ENCODE measurements around the gene BTG2. TPM values are rescaled to one million over a fixed set of nuclear protein-coding genes. Genes with fewer than 3 reads are reported as not detected.
A peak's percentile ranks its signal among the peaks of the same experiment; 100 is the strongest.

Gene BTG2
- total RNA-seq, 1 donor from 2014 or later = 2.8 TPM

DNA sequence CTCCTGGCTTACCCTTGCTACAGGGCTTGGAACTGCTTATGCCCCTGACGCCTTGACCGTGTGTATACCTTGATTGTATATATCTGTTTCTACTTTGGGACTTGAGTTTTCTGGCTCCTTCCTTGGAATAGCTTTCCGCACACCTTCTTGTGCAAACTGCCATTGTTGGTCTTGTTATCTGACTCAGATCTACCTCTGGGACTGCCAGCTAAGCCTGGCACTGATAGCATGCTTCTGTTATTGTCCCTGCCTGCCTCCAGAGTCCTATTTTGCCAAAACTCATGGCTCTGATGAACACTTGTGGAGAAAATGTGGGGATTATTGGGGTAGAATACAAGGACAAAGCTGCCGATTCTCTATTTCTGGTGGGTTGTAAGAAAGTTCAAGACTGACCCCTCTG lies 30.2 kb downstream of the BTG2 start:
- DNase-seq (ENCODE audit: low spot score) (no peak), ATAC-seq (no peak)

GRCh38 chr1:203336097-203336496 lies 30.8 kb downstream of the BTG2 start:
- no peak for DNase-seq (ENCODE audit: low spot score)
- ATAC-seq = peak; percentile 64

GRCh38 chr1:203338335-203339036 lies 33.2 kb downstream of the BTG2 start:
- peak; percentile 53 for ATAC-seq
- DNase-seq (ENCODE audit: low spot score) = no peak

DNA sequence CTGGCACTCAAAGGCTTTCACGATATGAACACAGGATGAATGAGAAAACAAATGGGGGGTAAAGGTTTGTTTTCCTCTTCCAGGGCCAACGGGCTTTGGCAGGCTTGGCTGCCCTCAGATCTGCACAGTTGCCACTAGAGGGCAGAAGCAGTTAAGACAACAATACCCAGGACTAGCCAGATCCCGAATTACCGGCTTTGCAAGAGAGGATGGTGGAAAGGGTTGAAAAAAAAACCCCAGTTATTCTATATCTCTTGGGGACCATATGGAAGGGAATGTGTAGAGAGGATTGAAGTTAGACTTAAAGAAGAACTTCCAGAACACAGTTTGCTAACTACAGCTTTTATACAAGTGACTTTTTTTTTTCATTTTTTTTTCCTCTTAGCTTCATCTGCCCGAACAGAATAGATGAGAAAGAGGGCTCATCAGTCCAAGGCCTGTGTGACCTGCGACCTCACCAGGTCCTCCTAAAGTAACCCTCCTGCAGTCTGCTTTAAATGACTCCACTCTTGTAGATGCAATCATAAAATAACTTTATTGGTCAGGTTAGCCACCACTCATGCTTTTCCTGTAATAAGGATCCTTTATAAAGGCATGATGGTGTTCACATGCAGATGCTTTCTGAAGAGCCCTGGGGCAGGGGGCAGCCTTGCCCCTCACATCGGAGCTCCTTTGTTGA lies 34.9 kb downstream of the BTG2 start:
- ATAC-seq = peak; percentile 91
- DNase-seq (ENCODE audit: low spot score) = peak; percentile 82

- peak; percentile 82 for ATAC-seq
- no peak for DNase-seq (ENCODE audit: low spot score)
These were observed 37.0 kb downstream of the BTG2 start for GRCh38 chr1:203342192-203342940.

- ATAC-seq (no peak), DNase-seq (ENCODE audit: low spot score) (no peak)
These were observed 38.8 kb downstream of the BTG2 start for GRCh38 chr1:203343956-203344754.

- ATAC-seq (no peak), DNase-seq (ENCODE audit: low spot score) (no peak)
These were observed 40.9 kb downstream of the BTG2 start for GRCh38 chr1:203346060-203346768.

DNA sequence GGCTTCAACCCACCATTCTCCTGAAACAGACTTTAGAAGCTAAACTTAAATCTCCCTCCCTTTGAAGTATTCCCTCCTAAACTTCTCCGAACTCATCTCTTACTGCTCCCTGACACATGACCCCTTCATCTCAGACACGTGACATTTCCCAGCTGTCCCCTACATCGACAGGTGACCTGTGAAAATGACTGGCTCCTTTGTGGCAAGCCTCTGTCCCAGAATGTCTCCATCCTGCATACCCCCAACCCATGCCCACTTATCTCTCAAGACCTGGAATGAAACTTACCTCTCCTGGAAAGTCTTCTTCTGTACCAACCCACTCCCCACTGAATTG lies 41.4 kb downstream of the BTG2 start:
- ATAC-seq (no peak), DNase-seq (ENCODE audit: low spot score) (no peak)

GRCh38 chr1:203349166-203349565 lies 43.8 kb downstream of the BTG2 start:
- DNase-seq (ENCODE audit: low spot score) = no peak
- ATAC-seq = no peak

GRCh38 chr1:203349773-203350524 lies 44.6 kb downstream of the BTG2 start:
- no peak for ATAC-seq
- DNase-seq (ENCODE audit: low spot score) = no peak

DNA sequence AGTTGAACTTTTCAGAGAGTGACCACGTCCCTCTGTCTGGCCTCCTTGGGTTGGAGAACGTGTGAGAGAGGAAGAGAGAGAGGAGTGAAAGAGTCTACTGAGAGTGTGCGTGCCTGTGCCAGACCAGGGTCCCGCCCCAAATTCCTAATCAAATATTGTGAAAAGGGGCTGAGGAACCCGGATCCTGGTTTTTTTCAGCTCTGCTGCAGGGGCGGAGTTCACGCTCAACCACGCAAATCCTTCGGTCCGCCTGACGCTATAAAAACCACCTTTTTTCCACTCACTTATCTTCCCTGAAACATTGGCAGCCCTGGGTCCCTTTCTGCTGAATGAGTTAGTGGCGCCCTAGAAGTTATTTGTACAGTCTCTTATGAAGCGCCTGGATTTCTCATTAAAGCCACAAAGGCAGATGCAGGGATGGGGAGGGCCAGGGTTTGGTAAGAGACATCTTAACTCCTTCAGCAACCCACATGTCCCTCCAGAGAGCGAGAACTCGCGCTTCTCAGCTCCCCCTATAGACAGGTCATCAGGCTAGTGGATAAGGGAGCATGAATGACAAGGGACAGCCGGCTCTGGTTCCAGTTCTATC lies 45.8 kb downstream of the BTG2 start, which contains the start of gene FMOD:
FMOD (minus strand) TSS at position 86 of the 589 bp plus-strand sequence. CDS start 2,852 bp downstream, outside the sequence.
- DNase-seq (ENCODE audit: low spot score) (no peak), ATAC-seq (peak; percentile 70)

- ATAC-seq (no peak), DNase-seq (ENCODE audit: low spot score) (no peak)
These were observed 48.2 kb downstream of the BTG2 start for GRCh38 chr1:203353486-203353885.

GRCh38 chr1:203354246-203354645 lies 48.9 kb downstream of the BTG2 start:
- no peak for DNase-seq (ENCODE audit: low spot score)
- no peak for ATAC-seq

DNA sequence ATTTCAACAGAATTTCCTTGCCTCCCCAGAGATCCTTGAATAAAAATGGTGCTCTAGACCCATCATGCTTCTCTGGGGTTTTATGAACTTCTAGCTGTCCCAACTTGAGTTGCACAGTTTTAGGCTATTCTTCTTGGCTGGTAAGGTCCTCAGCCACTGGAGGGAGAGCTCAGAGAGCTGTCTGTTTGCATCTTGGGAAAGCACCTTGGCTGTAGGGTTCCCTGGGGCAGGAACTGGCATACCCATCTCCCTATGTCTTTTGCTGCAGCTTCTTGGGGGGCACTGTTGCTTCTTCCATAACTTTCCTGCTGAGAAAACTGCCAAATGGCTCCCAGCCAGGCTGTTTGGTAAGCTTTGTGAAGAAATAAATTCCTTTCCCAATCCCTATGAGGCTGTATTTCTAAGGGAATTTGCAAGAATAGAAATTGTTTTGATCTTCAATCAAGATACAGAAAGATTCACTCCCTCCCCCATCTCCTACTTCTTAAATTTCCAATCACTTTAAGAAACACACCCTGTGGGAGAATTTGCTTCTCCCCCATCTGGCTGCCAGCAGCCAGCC lies 53.8 kb downstream of the BTG2 start:
- no peak for ATAC-seq

More for the DNA sequence above, 53.8 kb downstream of the BTG2 start:
- no peak for DNase-seq (ENCODE audit: low spot score)

Other genes with a start within 250 kb of the BTG2 start
- gene MYOG, start 219.5 kb upstream of the BTG2 start, total RNA-seq = not detected
- 0.53 TPM for gene ADORA1, start 177.8 kb upstream of the BTG2 start, total RNA-seq
- gene MYBPH, start 129.7 kb upstream of the BTG2 start, total RNA-seq = not detected
- 60.6 TPM for gene CHI3L1, start 118.8 kb upstream of the BTG2 start, total RNA-seq
- 0.28 TPM for gene CHIT1, start 75.8 kb upstream of the BTG2 start, total RNA-seq
- 1.7 TPM for gene FMOD, start 45.6 kb downstream of the BTG2 start, total RNA-seq
- 6.4 TPM for gene PRELP, start 170.3 kb downstream of the BTG2 start, total RNA-seq
- not detected for gene OPTC, start 188.6 kb downstream of the BTG2 start, total RNA-seq

Measured in left lobe of liver (tissue), 2 donors.